ENCODE data around the gene TMIGD1. TPM values are rescaled to one million over a fixed set of nuclear protein-coding genes. Genes with fewer than 3 reads are reported as not detected.
"Not testable (repeated sequence)": the region's sequence is repeated elsewhere in the genome, so short reads cannot be mapped to it uniquely, and the experiment has no call there.

TMIGD1 gene
- total RNA-seq, 2 donors from 2014 or later, result not detected

DNA sequence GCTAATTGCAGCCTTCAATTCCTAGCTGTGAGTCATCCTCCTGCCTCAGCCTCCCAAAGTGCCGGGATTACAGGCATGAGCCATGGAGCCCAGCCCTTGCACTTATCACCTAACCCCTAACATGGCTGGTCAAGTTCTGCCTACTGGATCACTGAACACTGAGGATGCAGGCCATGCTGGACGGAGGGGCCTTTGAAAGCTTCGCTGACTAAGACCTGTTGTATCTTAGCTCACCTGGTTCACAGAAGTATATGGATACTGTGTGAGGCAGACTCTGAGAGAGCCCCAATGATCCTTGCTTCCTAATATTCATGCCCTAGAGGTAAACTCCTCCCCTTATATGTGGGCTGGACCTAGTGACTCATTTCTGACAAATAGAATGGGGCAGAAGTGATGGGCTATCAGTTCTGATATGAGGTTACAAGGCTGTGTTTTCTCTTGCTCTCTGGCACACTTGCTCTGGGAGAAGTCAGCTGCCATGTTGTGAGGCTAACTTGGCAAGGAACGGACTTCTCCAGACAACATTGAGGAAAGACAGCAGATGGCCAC lies 11.7 kb upstream of the TMIGD1 start:
- no peaks in the 10 kb centered on the region for H3K27me3 ChIP-seq
- H3K4me1 ChIP-seq, result peaks cover 39% of the 10 kb centered on the region
- ATAC-seq, result peak; percentile 33
- no peaks in the 10 kb centered on the region for H3K36me3 ChIP-seq (replicated peaks in 1 of 2; ENCODE audit: insufficient read depth in 1 of 2, low read depth in 2 of 2)
- DNase-seq, result peak in 2 of 4 donors; percentile 37 to 39
- no peaks in the 10 kb centered on the region for H3K9me3 ChIP-seq
- intact Hi-C loops (cut with DNase I), result no loop called here
- WGBS, 2 donors, result 82 to 89% methylated on average over 4 of the region's 4 CpGs
- no peak overlapping the region for H3K4me3 ChIP-seq
- peak overlapping the region; percentile 76 to 89 (median 82) for H3K27ac ChIP-seq
- TF ChIP-seq, protein P1, sequence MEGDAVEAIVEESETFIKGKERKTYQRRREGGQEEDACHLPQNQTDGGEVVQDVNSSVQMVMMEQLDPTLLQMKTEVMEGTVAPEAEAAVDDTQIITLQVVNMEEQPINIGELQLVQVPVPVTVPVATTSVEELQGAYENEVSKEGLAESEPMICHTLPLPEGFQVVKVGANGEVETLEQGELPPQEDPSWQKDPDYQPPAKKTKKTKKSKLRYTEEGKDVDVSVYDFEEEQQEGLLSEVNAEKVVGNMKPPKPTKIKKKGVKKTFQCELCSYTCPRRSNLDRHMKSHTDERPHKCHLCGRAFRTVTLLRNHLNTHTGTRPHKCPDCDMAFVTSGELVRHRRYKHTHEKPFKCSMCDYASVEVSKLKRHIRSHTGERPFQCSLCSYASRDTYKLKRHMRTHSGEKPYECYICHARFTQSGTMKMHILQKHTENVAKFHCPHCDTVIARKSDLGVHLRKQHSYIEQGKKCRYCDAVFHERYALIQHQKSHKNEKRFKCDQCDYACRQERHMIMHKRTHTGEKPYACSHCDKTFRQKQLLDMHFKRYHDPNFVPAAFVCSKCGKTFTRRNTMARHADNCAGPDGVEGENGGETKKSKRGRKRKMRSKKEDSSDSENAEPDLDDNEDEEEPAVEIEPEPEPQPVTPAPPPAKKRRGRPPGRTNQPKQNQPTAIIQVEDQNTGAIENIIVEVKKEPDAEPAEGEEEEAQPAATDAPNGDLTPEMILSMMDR (IDR thresholded peaks at IDR 0.05), result no peak
- peak in 1 of 3 donors; percentile 15 for TF ChIP-seq POLR2A (IDR thresholded peaks at IDR 0.05)

DNA sequence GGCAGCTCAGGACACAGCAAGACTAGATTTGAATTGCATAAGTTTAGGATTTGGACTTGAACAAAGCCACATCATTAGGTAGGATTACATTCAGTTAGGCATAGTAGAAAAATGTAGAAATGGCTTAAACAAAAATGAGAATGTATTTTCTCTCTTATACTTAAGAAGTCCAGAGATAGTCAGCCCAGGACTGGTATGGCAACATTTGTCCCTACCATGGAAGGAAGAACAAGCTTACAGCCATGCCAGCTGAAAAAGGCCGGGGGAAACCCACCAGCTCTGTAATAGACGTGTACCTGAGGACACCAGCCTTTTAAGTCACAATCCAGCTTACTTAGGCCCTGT lies 11.2 kb upstream of the TMIGD1 start:
- no peak for ATAC-seq
- WGBS, 2 donors, result 75 to 78% methylated on average over 2 of the region's 2 CpGs
- Histone ChIP-seq H3K4me1 (peaks cover 43% of the 10 kb centered on the region), H3K9me3 (no peaks in the 10 kb centered on the region), H3K27me3 (no peaks in the 10 kb centered on the region), H3K27ac (peak overlapping the region; percentile 76 to 89 (median 82)), H3K4me3 (no peak overlapping the region), H3K36me3 (replicated peaks in 1 of 2; ENCODE audit: insufficient read depth in 1 of 2, low read depth in 2 of 2) (no peaks in the 10 kb centered on the region)
- DNase-seq, result no peak
- intact Hi-C loops (cut with DNase I), result no loop called here
- TF ChIP-seq, protein P1 (IDR thresholded peaks at IDR 0.05), result no peak
- TF ChIP-seq POLR2A (IDR thresholded peaks at IDR 0.05), result no peak

DNA sequence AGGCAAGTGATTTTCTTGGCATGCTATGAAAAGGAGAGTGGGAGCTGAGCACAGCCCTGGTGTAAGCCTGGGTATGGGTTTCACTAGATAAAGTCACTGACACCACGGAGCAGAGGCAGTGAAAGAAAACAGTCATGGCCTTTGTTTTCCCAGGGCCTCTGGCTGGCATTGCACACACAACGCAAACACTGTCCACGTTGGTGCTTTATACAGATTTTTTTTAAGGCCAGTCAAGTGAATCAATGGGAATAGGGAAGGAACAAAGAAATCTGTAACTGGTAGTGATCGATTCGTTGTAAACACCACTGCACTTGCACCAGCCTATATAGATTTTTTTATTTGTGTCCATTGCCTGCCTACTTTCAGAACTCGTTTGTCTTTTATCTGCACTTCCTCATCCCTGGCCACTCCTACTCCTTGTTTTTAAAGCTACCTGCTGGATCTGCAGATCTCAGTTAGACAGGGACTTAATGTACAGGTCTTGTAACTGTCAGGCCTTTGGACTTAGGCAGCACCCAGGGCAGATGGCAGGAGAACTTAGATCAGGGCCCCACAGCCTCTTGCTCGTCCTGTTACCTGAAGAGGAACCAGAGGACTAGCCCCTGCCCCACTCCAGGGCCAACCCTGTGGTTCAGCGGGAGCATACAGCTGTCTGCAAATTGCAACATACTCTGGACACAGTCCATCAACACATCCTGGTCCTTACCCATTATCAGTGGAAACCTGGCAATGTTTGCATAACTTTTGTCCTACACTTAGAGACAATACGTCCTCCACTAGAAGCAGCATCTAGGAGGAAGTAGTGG lies 10.6 kb upstream of the TMIGD1 start:
- DNase-seq, result peak; percentile 74 to 91 (median 80)
- no peaks in the 10 kb centered on the region for H3K36me3 ChIP-seq (replicated peaks in 1 of 2; ENCODE audit: insufficient read depth in 1 of 2, low read depth in 2 of 2)
- H3K27ac ChIP-seq, result peak overlapping the region; percentile 76 to 89 (median 82)
- WGBS, 2 donors, result 5% methylated on average over 9 of the region's 9 CpGs
- H3K9me3 ChIP-seq, result no peaks in the 10 kb centered on the region
- peak in 2 of 3 donors; percentile 44 to 52 for TF ChIP-seq POLR2A (IDR thresholded peaks at IDR 0.05)
- TF ChIP-seq, protein P1 (IDR thresholded peaks at IDR 0.05), result peak in 1 of 7 experiments; percentile 0
- H3K4me3 ChIP-seq, result no peak overlapping the region
- H3K4me1 ChIP-seq, result peaks cover 48% of the 10 kb centered on the region
- intact Hi-C loops (cut with DNase I), result no loop called here
- no peaks in the 10 kb centered on the region for H3K27me3 ChIP-seq
- ATAC-seq, result peak; percentile 88

DNA sequence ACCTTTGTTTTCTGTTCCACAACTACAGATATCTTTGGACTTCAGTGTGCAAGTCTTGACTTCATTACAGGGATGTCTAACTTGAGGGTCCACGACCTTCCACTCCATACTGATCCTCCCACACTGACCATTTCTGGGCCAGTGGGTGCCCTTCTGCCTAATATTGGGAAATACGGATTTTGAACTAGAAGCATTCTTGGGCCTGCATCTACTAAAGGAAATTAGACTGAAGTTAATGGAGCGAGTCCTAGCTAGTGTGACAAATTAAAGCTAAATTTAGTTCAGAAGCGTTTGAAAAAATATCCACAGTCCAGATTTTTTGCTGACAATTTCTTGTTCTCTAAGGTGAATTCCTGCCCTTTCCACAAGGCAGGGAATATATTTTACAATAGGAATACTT lies 9.9 kb upstream of the TMIGD1 start:
- Histone ChIP-seq H3K36me3 (replicated peaks in 1 of 2; ENCODE audit: insufficient read depth in 1 of 2, low read depth in 2 of 2) (no peaks in the 10 kb centered on the region), H3K4me3 (no peak overlapping the region), H3K9me3 (no peaks in the 10 kb centered on the region), H3K27me3 (no peaks in the 10 kb centered on the region), H3K27ac (peak overlapping the region; percentile 76 to 89 (median 82)), H3K4me1 (peaks cover 48% of the 10 kb centered on the region)
- TF ChIP-seq, protein P1 (IDR thresholded peaks at IDR 0.05), result no peak
- no peak for TF ChIP-seq POLR2A (IDR thresholded peaks at IDR 0.05)
- 61 to 62% methylated on average over 4 of the region's 4 CpGs for WGBS, 2 donors
- DNase-seq, result no peak
- no peak for ATAC-seq
- intact Hi-C loops (cut with DNase I), result no loop called here

DNA sequence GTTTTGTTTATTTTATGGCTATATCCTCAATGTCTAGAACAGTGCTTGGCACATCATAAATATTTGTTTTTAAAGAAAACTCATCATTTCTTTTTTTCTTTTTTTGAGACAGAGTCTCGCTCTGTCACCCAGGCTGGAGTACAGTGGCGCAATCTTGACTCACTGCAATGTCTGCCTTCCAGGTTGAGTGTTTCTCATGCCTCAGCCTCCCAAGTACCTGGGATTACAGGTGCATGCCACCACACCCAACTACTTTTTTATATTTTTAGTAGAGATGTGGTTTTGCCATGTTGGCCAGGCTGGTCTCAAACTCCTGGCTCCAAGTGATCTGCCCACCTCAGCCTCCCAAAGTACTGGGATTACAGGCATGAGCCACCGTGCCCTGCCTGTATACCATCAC lies 9.4 kb upstream of the TMIGD1 start:
- WGBS, 2 donors, result 86 to 89% methylated on average over 3 of the region's 3 CpGs
- intact Hi-C loops (cut with DNase I); H3K36me3 ChIP-seq (replicated peaks in 1 of 2; ENCODE audit: insufficient read depth in 1 of 2, low read depth in 2 of 2); H3K27me3 ChIP-seq; H3K9me3 ChIP-seq; H3K4me3 ChIP-seq; DNase-seq; ATAC-seq: not testable (repeated sequence)
- peaks cover 48% of the 10 kb centered on the region for H3K4me1 ChIP-seq
- peak overlapping the region in 3 of 4 donors; percentile 77 to 89 (median 87) for H3K27ac ChIP-seq
